NB4 (cell line): ENCODE measurements around the gene APH1B.
A peak's percentile ranks its signal among the peaks of the same experiment; 100 is the strongest.
"Not testable (repeated sequence)": the region's sequence is repeated elsewhere in the genome, so short reads cannot be mapped to it uniquely, and the experiment has no call there.

ENCODE experiments used
- DNase-seq: peaks from one replicate; pipeline ENCODE4 v3.0.0; 2010; ENCODE audit warnings: low read depth
- H3K4me3 ChIP-seq: one replicate; pipeline ENCODE4 v1.5.1; 2011; ENCODE audit warnings: mild to moderate bottlenecking, low read depth, low read length, moderate library complexity
- MYC ChIP-seq: IDR thresholded peaks from 2 replicates; pipeline ENCODE4 v1.6.1; 2011; ENCODE audit warnings: low read depth, low read length
- POLR2A ChIP-seq: IDR thresholded peaks from 2 replicates; pipeline ENCODE4 v1.6.1; 2011; ENCODE audit warnings: mild to moderate bottlenecking; ENCODE audit not compliant: insufficient read length; ENCODE audit errors: extremely low read depth
- TF ChIP-seq, protein P1 (sequence below): IDR thresholded peaks from 2 replicates; pipeline ENCODE4 v1.6.1; 2011; ENCODE audit warnings: low read depth, low read length
- TF ChIP-seq, protein P2 (sequence below): IDR thresholded peaks from one replicate; pipeline ENCODE4 v1.5.1; 2012; ENCODE audit warnings: low read depth, low read length

Gene APH1B

GRCh38 chr15:63233667-63234423 lies 43.6 kb upstream of the APH1B start:
- DNase-seq: no peak
- H3K4me3 ChIP-seq: no peak overlapping the region
- TF ChIP-seq, protein P1, sequence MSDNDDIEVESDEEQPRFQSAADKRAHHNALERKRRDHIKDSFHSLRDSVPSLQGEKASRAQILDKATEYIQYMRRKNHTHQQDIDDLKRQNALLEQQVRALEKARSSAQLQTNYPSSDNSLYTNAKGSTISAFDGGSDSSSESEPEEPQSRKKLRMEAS: no peak
- TF ChIP-seq, protein P2, sequence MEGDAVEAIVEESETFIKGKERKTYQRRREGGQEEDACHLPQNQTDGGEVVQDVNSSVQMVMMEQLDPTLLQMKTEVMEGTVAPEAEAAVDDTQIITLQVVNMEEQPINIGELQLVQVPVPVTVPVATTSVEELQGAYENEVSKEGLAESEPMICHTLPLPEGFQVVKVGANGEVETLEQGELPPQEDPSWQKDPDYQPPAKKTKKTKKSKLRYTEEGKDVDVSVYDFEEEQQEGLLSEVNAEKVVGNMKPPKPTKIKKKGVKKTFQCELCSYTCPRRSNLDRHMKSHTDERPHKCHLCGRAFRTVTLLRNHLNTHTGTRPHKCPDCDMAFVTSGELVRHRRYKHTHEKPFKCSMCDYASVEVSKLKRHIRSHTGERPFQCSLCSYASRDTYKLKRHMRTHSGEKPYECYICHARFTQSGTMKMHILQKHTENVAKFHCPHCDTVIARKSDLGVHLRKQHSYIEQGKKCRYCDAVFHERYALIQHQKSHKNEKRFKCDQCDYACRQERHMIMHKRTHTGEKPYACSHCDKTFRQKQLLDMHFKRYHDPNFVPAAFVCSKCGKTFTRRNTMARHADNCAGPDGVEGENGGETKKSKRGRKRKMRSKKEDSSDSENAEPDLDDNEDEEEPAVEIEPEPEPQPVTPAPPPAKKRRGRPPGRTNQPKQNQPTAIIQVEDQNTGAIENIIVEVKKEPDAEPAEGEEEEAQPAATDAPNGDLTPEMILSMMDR: no peak

DNA sequence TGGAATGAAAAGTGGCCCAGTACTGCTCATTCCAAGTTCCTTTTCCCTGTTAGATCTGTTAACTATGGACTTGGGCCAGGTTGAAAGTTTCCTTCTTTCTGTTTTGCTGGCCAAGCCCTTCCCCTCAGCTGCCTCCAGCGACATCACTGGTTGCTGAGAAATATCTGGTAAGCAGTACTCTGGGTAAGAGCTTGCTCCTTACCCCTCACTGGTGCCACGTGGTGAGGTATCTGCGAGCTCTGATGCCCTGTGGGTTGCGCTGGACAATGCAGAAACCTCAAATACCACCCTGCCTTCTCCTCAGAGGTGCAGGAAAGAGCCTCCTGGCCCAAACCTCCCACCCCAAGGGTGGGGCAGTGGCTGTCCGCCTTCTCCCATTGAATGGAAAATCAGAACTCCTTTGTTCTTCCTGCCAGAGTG lies 42.9 kb upstream of the APH1B start:
- TF ChIP-seq MYC (no peak), POLR2A (no peak)
- TF ChIP-seq, protein P1: no peak
- TF ChIP-seq, protein P2: no peak
- no peak for DNase-seq
- H3K4me3 ChIP-seq: no peak overlapping the region

- no peak for DNase-seq
Measured at GRCh38 chr15:63236272-63236671, 41.1 kb upstream of the APH1B start.

GRCh38 chr15:63237086-63237485 lies 40.3 kb upstream of the APH1B start:
- not testable (repeated sequence) for H3K4me3 ChIP-seq, DNase-seq

More at GRCh38 chr15:63236272-63236671, 41.1 kb upstream of the APH1B start:
- H3K4me3 ChIP-seq: no peak overlapping the region
- TF ChIP-seq, protein P2: no peak
- TF ChIP-seq, protein P1: no peak
- TF ChIP-seq MYC: no peak
- no peak for TF ChIP-seq POLR2A

DNA sequence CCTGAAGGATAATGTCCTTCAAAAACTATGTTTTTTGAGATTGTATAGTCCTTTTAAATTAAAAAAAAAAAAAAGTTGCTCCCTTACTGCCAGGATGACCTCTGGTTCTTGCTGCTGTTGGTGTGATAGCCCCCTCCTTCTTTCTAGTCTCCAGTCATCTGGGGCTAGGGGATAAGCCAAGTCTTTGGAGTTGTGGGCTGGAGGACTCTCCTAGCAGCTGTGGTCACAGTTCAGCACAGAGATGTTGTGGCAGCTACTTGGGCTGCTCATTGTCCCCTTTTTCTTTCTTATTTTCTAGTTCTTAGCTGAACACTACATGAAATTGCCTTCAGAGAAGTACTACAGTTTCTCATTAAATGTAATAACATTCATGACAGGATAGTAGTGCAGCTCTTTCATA lies 39.2 kb upstream of the APH1B start:
- H3K4me3 ChIP-seq: no peak overlapping the region
- DNase-seq: no peak
- TF ChIP-seq, protein P2: no peak
- TF ChIP-seq MYC (no peak), POLR2A (no peak)
- TF ChIP-seq, protein P1: no peak

DNA sequence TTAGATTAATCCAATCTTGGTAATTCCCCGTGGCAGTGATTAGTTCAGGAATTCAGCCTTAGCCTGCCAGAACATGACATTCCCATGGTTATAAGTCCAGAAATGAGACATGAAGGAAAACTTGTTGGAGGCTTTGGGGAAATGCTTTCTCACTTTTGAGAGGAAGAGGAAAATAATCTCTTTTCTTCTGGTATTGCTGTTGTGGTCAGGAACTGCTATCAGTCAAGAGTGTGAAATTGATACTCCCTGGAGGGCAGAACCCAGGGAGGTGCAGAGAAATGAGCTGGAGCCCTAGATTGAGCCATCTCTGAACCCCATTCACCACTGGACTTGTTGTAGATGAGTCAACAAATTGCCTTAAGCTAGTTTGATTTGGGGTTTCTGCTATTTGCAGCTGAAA lies 38.6 kb upstream of the APH1B start:
- TF ChIP-seq, protein P1: no peak
- TF ChIP-seq MYC (no peak), POLR2A (no peak)
- TF ChIP-seq, protein P2: no peak
- DNase-seq: peak; percentile 90
- H3K4me3 ChIP-seq: no peak overlapping the region
